NCI-H1105 (cell line): ENCODE data around the gene FRMD4A.

Source experiments
- DNase-seq: peaks from one replicate; lab custom pipeline; 2025; lab: John Stamatoyannopoulos, UW

FRMD4A gene

DNA sequence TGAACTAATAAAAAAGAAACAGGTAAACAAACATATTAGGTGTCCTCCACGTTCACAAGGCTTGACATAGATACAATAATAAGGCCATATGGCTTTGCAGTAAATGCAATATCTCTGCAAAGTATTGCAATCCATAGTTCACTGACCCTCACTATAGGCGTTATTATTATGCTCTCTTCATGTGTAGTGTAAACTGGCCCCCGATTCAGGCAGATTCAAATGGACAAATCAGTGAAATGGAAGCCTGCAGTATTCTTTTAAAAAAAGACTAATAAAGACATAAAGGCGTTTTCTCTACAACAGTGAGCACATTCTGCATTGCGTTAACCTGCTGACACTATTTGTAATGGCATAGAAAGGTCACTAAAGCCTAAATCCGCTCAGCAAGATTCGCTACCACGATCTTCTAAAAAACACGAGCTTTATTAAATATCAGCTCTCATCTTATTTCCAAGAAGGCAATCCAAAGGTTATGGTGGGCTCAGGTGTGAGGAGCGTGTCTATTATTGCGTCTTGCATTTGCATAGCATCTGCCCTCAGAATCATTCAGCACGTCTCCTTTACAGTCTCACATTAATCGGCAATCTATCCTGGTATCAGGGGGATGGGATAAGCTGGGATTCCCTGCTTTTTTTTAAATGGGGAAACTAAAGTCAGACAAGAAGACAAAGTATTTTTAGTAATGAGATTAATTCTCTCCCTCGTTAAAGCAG, 36.2 kb downstream of the FRMD4A start:
- no peak for DNase-seq

DNA sequence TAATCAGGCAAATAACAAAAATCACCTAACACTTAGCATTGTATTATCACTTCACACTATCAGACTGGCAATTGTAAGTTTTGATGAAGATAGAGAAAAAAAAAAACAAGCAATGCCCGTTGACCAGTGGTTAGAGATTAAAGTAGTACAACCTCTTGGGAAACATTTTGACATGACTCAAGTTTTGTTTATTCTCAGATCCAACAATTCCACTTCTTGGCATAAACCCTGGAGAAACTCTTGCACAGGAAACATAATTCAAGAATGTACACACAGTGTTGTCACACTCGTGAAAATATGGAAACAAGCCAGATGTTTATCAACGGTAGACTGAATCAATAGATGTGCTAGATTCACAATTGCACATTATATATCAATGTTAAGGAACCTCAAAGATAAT, 37.2 kb downstream of the FRMD4A start:
- no peak for DNase-seq

DNA sequence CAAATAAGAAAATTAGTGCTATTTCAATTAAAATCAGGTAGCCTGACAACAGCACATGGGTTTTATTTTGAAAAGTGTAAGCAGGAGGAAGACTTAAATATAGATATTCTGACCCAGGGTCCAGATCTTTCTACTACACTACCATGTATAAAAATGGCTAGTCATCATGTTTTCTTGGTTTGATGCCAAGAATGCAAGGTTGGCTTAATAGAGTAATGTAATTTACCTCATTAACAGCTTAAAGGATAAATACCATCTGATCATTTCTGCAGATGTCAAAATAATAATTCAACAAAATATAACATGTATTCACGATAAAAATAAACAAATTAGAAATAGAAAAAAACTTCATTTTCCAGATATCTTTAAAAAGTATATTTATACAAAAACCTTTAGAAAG, 39.4 kb downstream of the FRMD4A start:
- DNase-seq = no peak

DNA sequence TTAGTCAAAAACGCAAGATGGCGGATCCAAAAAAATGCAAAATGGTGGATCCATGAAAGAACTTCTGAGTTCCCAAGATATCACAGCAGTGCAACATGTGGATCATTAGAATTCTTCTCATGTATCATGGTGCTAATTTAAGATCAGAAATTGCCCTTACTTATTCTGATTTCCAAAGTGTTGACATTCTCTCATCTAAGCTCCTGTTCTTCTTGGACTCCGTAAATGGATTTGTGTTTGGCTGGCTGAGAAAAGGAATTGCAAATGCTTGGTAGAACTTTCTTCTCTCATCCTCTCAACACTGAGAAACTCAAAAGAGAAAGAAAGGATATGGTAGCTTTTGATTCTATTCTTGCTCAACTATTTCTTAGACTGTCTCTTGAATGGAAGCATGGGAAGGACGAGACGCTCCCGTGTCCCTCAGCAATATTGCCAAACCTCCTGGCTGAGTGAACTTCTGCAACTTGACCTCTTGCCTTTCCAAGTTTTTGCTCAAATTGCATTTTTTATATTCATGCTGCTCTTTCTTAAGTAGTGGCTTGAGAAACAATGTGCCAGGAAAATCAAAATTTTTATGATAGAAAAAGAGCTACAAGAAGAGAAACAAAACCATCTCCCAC, 44.7 kb downstream of the FRMD4A start:
- DNase-seq = no peak

DNA sequence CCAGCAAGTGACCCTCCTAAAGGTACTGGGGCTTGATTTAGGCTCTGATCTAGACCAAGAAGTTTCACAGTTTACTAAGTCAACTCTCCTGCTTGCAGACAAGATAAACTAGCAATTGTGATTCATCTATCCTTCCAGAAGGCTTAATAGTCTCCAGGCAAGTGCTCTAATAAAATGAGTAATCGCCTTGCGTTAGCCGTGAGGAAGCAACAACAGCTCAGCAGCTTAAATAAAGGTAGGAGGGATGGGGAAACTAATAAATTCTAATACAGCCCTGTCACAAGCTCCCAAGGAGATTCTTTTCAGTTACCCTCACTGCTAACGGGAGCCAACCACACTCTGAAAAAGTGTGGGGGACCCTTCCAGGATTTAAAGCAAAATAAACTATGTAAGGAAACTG, 48.4 kb downstream of the FRMD4A start:
- DNase-seq = no peak

DNA sequence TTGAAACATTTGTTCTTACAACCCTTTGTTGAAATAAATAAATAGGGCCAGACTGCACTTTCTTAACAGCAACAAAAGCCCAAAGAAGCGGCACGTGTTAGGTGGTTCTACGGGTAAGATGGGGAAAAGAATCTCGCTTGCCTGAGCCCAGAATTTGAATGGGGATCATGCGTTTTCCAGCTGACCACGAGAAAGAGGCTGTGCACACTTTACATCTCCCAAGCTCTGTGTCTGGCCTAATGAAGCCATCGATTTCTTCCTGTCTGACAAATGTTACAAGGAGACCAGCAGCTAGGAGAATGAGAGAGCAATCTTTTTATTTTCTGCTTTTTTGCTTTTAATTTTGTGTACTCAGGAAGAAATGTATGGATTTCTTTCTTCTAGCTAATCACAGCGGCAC, 52.2 kb downstream of the FRMD4A start:
- no peak for DNase-seq

DNA sequence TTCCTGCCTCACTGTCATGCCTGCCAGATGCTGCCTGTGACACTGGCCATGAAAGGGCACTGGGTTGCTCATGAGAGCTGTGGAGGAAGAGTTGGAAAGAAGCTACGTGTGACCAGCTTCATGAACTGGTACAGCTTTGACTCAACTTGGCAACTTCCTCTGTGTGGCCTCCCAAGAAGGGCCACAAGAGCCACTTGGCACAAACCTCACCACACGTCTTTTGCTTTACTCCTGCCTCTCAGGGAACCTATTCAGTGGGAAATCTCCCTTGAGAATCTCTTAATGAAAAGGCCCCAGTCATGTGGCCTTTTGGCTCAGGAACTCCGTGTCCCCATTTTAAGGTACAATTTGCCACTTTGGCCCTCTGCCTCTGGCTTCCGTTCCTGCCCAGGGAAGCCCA, 54.5 kb downstream of the FRMD4A start:
- DNase-seq = no peak

DNA sequence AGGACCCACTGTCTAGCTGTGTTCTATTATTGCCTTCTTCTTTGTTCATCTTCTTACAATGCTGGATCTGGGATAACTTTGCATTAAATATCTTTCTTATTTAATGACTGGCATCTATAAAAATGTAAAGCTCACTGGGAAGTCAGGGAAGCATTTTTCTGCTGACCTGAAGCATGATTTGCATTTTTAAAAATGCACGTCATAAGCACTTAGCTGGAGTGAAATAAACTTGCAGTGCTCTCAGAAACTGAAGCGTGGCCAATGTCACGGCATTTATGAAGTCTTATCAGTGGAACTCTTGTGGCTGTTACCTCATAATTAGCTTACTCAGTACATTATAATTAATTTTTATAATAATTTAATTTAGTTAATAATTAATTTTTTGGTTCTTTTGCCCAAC, 59.1 kb downstream of the FRMD4A start:
- no peak for DNase-seq

DNA sequence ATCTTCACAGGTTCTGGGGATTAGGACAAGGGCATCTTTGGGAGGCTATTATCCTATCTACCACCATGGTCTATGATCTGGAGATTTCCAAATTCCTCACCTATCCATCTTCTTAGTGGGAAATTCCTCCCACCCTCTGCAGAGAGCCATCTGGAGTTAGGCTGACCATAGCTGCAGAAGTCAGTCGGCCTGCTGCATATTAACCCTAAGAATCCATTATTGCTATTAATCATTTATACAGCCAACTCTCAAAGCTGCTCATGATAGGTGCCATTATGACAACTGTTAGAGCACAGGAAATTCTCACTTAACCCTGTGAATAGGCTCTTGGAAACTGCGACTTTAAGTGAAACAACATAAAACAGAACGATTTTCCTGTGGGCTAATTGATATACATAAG, 60.4 kb downstream of the FRMD4A start:
- no peak for DNase-seq

DNA sequence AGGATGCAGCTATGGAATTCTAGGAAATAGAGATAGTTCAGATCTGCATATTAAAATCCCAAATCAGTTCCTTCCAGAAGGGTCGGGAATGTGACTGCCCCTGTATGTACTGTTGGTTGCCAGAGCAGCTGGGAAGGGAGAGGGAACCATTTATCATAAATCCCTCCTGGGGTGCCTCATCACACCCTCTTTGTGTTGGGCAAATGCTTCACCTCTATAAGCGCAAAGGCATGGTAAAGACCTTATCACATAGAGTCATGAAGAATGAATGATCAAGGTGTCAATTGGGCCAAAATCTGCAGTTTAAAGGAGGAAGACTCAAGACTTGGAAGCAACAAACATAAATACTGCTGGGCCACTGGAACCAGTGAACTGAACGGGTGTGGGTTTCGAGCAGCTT, 65.0 kb downstream of the FRMD4A start:
- DNase-seq = no peak

DNA sequence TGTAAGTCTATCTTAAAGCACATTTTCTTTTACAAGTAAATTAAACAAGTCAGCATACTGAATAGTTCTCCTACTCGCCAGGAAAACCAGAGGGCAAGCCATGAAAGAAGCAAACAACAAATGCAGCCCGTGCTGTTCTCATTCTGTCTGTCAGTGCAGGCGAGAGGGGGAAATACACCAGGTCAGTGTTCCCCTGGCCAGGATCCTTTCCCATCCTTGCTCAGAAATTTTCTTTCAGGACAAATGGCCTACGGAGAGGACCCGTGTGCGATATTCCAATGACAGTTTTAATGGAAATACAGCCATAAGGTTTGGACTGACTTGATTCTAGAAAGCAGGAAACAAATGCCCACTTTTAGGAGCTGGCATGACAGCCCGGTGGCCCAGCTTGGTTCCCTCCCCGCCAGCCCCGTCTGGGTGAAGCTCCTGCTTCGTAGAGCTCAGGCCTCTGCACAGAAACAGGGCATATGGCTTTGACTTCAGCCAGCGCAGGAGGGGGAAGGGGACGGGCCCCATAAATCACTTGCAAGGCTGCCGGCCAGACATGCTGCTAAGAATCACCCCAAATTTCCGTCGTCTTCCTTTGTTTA, 67.8 kb downstream of the FRMD4A start:
- DNase-seq = no peak

DNA sequence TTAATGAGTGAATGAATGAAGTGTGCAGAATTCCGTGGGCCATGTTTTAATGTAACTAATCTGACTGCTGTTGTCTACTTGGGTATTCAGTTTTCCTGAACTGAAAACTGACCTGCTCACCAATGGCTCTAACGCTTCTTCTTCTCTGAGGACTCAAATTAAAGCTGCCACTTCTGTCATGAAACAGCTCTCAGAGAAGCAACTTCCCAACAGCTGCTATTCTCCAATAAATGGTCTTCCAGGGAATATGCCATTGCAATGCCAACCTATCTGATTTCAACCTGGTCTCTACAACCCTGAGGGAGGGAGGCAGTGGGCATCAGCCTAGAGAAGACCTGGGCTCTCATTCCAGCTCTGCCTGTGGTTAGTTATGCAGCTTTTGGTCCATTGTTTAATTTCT, 69.4 kb downstream of the FRMD4A start:
- no peak for DNase-seq

DNA sequence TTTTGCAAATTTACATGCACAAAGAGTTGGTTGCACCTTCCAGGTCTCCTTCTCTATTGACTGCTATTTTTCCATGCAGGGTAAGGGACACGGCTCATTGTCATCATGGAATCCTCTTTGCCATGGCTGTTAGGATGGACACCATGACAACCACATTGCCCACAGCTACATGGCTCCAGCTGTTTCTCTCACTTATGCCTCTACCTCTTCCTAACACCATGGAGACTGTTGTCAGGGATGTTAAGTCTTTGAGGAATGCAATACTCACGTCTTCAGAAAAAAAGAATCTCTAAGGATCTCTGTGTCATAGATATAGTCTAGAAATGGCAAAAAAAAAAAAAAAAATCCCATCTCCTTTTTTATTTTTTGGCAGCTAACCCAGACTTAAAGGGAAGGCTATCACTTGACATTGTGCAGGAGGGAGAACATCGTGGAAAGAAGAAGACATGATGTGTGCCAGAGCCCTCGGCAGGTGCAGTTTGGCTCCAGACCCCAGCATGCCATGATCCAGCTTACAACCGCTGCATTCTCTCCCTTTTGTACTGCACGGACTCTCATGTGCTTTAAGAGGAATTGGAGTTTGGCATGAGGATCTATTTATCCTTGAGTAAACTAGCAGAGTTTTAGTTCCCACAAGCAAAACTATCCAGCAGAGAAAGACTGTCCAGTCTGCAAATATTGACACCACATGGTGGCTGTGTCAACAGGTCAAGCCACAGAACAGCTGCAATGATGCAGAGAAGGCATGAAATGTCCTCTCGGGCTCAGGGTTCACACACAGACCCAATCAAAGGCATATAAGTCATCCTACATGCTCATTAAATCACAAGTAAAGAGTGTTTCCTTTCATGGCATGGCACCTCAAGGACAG, 70.8 kb downstream of the FRMD4A start:
- DNase-seq = no peak

DNA sequence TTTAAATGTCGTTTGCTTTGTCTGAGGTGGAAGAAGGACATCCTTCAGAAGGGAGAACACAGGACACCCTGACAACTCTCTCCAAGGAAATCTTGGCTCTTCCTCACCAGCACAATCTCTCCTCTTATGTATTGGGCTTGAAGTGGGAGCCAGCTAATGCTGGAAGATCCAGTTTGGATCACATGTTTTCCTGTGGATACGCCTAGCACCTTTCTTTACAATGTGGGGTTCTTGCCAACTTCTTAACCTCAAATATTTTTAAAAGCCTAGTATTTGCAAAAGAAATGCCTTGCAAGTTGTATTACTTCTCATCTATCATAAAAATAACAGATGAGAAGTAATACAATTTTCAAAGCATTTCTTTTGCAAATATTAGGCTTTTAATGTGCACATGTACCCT, 76.4 kb downstream of the FRMD4A start:
- DNase-seq = no peak

DNA sequence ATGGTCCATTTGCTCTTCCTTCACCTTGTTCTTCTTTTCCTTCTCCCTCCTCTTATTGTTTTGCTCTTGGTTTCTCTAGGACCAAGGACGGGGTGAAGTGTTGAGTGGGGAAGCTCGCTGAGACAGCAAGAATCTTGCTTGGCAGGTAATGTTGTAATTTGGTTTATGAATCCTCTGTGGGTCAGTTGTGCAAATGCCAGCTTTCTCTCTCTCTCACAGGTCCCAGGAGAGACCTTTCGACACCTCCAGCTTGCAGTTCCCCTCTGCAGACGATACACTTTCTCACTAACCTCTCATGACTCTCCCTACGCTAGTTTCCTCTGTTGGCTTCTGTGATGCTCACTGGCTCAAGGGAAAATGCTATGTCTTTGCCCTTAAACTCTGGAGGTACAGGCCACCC, 77.0 kb downstream of the FRMD4A start:
- no peak for DNase-seq

DNA sequence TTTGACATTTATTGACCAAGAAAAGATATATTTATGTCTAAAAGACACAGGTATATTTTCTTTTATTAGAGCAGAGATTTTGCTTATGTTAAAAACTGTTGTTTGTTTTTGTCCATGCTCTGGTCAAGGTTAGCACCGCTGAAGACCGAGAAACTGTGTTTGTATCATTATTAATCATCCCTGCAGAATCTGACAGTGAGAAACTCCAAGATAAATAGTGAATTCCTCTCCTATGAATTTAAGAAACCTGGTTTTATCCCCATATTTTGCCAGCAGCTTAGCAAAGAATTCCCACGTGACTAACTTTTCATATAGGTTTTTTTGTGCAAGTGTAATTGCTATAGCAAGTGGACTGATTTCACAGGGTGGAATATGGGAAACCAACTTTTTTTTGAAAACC, 77.6 kb downstream of the FRMD4A start:
- DNase-seq = no peak

DNA sequence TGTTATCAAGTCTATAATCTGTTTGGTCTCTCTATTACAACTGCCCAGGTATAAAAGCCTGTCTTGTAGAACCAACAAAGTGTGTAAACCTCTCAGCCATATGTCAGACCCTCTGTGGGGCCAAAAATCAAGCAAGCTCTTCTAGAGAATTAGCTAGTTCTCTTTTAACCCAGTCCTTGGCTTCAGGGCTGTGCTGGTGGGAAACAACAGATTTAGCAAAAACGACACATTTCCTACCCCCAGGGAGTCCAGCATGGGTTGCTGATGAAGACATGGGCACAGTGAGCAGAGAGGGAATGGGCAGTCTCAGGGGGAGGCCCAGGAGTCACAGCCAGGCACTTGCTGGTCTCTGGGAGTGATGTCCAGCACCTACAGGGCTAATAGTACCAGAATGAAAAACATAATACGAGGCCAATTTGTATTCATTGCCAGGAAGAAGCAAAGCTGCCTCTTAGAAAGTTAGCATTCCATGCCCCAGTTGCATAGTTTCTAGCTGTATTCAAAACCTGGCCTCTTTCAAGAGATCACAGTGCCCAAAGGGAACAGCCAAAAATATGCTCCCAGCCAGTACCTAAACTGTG, 80.1 kb downstream of the FRMD4A start:
- no peak for DNase-seq

DNA sequence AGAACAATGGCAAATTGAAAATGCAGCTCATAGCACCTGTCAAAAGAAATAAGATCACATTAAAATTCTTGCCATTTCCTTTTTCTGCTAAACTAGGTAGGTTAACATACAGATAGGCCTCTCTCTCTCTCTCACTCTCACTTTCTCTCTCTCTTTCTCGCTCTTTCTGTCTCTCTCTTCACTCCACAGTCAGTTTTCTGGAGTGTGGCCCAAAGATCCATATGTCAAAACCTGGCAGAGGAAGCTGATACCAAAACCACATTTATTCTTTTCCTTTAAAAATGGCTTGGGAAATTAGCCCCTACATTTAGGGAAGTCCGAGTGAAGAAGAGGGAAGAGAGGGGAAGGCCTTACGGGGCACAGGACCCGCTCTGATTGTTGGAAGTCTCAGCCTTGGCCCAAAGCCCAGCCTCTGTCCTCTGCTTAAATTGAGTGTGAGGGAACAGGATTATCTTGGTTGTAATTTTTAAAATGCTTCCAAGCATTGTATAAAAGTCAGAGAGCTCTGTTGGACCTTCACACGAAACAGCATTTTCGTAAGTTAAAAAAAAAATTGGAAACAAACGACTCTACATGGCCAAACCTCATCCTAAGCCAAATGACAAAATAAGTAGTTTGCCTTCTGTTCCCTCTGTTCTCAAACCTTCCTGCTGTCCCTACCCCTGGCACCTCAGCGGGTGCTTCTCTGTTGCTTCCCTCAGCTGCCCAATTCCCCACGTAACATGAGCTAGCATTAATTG, 83.2 kb downstream of the FRMD4A start:
- DNase-seq = no peak

DNA sequence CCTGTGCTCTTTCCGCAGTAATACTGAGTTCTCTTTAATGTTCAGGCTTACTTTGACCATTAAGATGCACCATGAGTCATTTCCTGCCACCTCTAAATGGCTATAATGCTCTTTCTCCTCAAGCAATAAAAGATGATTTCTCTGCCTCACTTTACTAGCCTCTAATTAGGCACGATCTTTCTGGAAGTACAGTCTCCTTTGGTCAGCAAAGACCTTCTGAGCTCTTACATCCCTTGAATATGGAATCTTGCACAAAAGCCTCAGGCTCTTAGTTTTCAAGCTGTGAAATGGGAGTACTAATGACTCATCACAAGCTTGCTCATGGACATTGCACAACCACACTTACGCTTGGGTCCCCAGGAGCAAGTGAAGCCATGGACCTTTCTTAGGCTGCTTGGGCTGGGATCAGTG, 85.9 kb downstream of the FRMD4A start:
- no peak for DNase-seq

DNA sequence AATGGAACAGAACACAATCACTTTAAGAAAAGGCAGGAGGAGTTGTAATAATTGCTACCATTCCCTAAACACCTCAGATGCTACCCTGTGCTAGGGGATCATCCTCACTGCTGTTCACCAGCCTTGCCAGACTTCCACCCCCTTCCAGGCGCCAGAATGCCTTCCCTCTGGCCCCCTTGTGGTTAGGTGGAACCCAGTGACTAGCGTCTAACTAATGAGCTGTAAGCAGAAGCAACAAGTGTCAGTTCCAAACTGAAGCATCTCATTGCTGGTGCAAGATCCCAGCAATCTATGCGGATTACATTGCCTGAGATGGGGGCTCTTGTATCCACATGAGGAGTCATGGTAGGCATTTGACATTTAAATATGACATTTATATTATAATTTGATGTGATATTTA, 86.6 kb downstream of the FRMD4A start:
- no peak for DNase-seq

DNA sequence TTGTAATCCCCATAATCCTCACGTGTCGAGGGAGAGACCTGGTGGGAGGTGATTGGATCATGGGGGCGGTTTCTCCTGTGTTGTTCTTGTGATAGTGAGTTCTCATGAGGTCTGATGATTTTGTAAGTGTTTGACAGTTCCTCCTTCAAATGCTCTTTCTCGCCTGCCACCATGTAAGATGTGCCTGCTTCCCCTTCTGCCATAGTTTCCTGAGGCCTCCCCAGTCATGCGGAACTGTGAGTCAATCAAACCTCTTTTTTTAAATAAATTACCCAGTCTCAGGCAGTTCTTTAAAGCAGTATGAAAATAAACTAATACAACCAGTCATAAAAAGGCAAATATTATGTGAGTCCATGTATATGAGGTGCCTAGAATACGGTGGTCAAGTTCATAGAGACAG, 87.5 kb downstream of the FRMD4A start:
- DNase-seq = no peak

DNA sequence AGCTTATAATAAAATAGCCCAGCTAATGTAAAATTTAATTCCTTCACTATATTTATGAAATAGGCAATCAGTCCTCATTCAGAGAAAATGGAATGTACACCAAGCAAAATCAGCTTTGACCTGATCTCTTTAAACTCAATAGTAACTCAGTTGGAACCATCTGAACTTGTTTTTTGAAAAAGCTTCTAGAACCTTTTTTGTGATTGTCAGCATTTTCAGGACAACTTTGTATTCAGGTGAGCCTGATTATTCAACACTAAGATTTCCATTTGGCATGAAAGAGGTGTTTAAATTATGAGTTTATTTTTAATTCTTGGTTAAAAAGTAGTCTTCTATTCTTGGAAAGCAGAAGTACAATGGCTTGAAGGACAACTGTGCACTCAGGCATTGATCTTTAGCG, 89.5 kb downstream of the FRMD4A start:
- no peak for DNase-seq
